SK-N-SH treated with all-trans-retinoic acid at 6 μM for 48 hours (cell line): ENCODE data around the gene SERPINB5.

Experiments used
- BACH2 ChIP-seq: fragments of 250-450 bp; sonication (Bioruptor Pico); IDR thresholded peaks from 2 replicates; pipeline ENCODE4 v1.9.0; 2021; ENCODE audit warnings: mild to moderate bottlenecking, borderline replicate concordance
- CREB5 ChIP-seq: fragments of 250-450 bp; sonication (Bioruptor Pico); IDR thresholded peaks from 2 replicates; pipeline ENCODE4 v1.5.1; 2020; ENCODE audit warnings: low read depth, mild to moderate bottlenecking, moderate library complexity
- GLIS3 ChIP-seq: fragments of 250-450 bp; sonication (Bioruptor Pico); IDR thresholded peaks from 2 replicates; pipeline ENCODE4 v1.5.0; 2020; ENCODE audit warnings: mild to moderate bottlenecking, moderate library complexity
- PATZ1 ChIP-seq: fragments of 250-450 bp; sonication (Bioruptor Pico); IDR thresholded peaks from 2 replicates; pipeline ENCODE4 v1.8.0; 2020; ENCODE audit warnings: mild to moderate bottlenecking, moderate library complexity, borderline replicate concordance

GRCh38 chr18:63480476-63480875, 3.7 kb downstream of the SERPINB5 start:
- TF ChIP-seq GLIS3 (CRISPR knock-in tag) (no peak), PATZ1 (CRISPR knock-in tag) (no peak), BACH2 (CRISPR knock-in tag) (no peak), CREB5 (no peak)
